ENCODE data around the gene KANSL1.

KANSL1 gene

GRCh38 chr17:45985447-45985846 lies 207.8 kb downstream of the KANSL1 start:
- Histone ChIP-seq H3K27me3 (ENCODE audit: insufficient read depth, low read length) (no peaks in the 10 kb centered on the region), H3K36me3 (ENCODE audit: insufficient read depth, low read depth, low read length) (no peaks in the 10 kb centered on the region), H3K9ac (ENCODE audit: low read depth, low read length) (no peak overlapping the region), H3K9me3 (ENCODE audit: insufficient read depth, low read depth, low read length) (no peaks in the 10 kb centered on the region), H3K27ac (ENCODE audit: low read length) (no peak overlapping the region), H3K4me3 (ENCODE audit: low read length) (no peak overlapping the region), H3K4me1 (ENCODE audit: insufficient read depth, low read length) (no peaks in the 10 kb centered on the region)

- Histone ChIP-seq H3K4me3 (ENCODE audit: low read length) (no peak overlapping the region), H3K4me1 (ENCODE audit: insufficient read depth, low read length) (no peaks in the 10 kb centered on the region), H3K9ac (ENCODE audit: low read depth, low read length) (no peak overlapping the region), H3K27me3 (ENCODE audit: insufficient read depth, low read length) (no peaks in the 10 kb centered on the region), H3K36me3 (ENCODE audit: insufficient read depth, low read depth, low read length) (no peaks in the 10 kb centered on the region), H3K27ac (ENCODE audit: low read length) (no peak overlapping the region), H3K9me3 (ENCODE audit: insufficient read depth, low read depth, low read length) (no peaks in the 10 kb centered on the region)
Observed at GRCh38 chr17:45984368-45984767, 208.9 kb downstream of the KANSL1 start.

- no peak overlapping the region for H3K9ac ChIP-seq (ENCODE audit: low read depth, low read length)
Observed at GRCh38 chr17:45983614-45984310, 209.5 kb downstream of the KANSL1 start.

GRCh38 chr17:45982791-45983613 lies 210.2 kb downstream of the KANSL1 start:
- Histone ChIP-seq H3K27me3 (ENCODE audit: insufficient read depth, low read length) (no peaks in the 10 kb centered on the region), H3K27ac (ENCODE audit: low read length) (no peak overlapping the region), H3K4me3 (ENCODE audit: low read length) (no peak overlapping the region), H3K4me1 (ENCODE audit: insufficient read depth, low read length) (no peaks in the 10 kb centered on the region), H3K9ac (ENCODE audit: low read depth, low read length) (no peak overlapping the region), H3K9me3 (ENCODE audit: insufficient read depth, low read depth, low read length) (no peaks in the 10 kb centered on the region), H3K36me3 (ENCODE audit: insufficient read depth, low read depth, low read length) (no peaks in the 10 kb centered on the region)

More at GRCh38 chr17:45983614-45984310, 209.5 kb downstream of the KANSL1 start:
- Histone ChIP-seq H3K4me3 (ENCODE audit: low read length) (no peak overlapping the region), H3K27me3 (ENCODE audit: insufficient read depth, low read length) (no peaks in the 10 kb centered on the region), H3K9me3 (ENCODE audit: insufficient read depth, low read depth, low read length) (no peaks in the 10 kb centered on the region), H3K27ac (ENCODE audit: low read length) (no peak overlapping the region), H3K4me1 (ENCODE audit: insufficient read depth, low read length) (no peaks in the 10 kb centered on the region), H3K36me3 (ENCODE audit: insufficient read depth, low read depth, low read length) (no peaks in the 10 kb centered on the region)

- Histone ChIP-seq H3K27me3 (ENCODE audit: insufficient read depth, low read length) (no peaks in the 10 kb centered on the region), H3K36me3 (ENCODE audit: insufficient read depth, low read depth, low read length) (no peaks in the 10 kb centered on the region), H3K9me3 (ENCODE audit: insufficient read depth, low read depth, low read length) (no peaks in the 10 kb centered on the region), H3K4me1 (ENCODE audit: insufficient read depth, low read length) (no peaks in the 10 kb centered on the region), H3K27ac (ENCODE audit: low read length) (no peak overlapping the region), H3K9ac (ENCODE audit: low read depth, low read length) (no peak overlapping the region), H3K4me3 (ENCODE audit: low read length) (no peak overlapping the region)
Observed at GRCh38 chr17:45981306-45981705, 211.9 kb downstream of the KANSL1 start.

- Histone ChIP-seq H3K4me3 (ENCODE audit: low read length) (no peak overlapping the region), H3K9ac (ENCODE audit: low read depth, low read length) (no peak overlapping the region), H3K36me3 (ENCODE audit: insufficient read depth, low read depth, low read length) (no peaks in the 10 kb centered on the region), H3K27me3 (ENCODE audit: insufficient read depth, low read length) (no peaks in the 10 kb centered on the region), H3K4me1 (ENCODE audit: insufficient read depth, low read length) (no peaks in the 10 kb centered on the region), H3K9me3 (ENCODE audit: insufficient read depth, low read depth, low read length) (no peaks in the 10 kb centered on the region), H3K27ac (ENCODE audit: low read length) (no peak overlapping the region)
Observed at GRCh38 chr17:45980855-45981254, 212.4 kb downstream of the KANSL1 start.

Data from iPS-20b (cell line).